SHP77 (cell line): ENCODE measurements around the gene UBASH3A.
A peak's percentile ranks its signal among the peaks of the same experiment; 100 is the strongest.

Experiments used
- DNase-seq, 2 experiments: peaks; one replicate each; lab custom pipeline; 2025; lab: John Stamatoyannopoulos, UW

UBASH3A gene

GRCh38 chr21:42430521-42430920 is 26.8 kb downstream of the UBASH3A start:
- no peak for DNase-seq

DNA sequence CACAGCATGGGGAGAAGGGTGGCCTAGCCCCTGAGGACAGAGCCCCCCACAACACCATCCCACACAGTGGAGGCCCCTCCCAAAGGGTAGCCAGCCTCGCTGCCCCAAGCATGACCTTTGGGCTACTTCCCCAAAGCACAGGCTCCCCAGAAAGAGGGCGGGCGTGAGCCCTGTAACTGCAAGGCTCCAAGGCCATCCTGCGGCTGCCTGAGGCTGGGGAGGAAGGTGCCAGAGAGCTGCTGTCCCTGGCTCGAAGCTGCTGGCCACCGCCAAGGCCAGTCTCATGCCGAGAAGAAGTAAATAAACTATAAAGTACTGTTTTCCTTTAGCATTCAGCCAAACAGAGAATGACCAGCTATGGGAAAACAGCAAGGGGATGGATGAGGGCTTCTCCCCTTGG is 27.5 kb downstream of the UBASH3A start:
- DNase-seq: no peak

DNA sequence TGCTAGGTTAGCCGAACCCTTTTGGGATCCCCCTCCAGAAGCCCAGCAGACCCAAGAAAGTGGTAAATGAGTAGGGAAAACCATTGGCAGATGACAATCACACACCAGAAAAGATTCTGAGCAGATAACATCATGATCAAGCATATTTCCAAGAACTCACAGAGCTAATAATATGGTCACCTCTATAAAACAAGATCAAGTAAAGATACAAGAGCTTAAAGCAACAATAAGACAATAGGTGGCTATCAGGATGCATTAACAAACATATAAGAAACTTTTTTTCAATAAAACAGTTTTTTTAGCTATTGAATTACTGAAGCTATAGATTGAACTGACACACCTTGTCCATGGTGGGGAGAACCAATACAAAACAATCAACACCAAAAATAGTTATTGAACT is 29.0 kb downstream of the UBASH3A start:
- DNase-seq: no peak

DNA sequence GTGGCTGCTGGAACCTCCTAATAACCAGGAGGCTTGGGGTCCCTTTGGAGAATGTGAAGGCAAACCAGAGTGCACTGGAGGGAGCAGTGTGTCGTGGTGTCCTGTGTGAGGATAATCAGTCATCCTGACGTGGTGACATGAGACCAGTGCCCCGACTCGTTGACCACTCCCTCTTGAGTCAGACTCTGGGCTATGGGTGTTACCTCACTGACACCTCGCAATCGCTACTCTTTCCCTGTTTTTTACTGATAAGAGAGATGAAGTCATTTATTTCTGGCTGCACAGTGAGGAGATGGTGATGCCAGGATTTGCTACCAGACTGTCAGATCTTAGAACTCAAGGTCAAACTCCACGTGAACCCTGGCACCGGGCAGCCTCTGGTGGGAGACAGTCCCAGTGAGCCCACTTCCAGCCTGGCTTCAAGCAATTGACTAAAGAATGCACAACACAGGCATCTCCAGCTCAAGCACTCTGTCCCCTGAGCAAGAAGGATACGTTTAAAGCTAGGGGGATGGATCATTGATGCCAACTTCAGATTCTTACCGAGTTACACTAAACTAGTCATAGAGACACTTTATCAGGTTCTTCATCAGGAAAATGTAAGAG is 30.3 kb downstream of the UBASH3A start:
- no peak for DNase-seq

DNA sequence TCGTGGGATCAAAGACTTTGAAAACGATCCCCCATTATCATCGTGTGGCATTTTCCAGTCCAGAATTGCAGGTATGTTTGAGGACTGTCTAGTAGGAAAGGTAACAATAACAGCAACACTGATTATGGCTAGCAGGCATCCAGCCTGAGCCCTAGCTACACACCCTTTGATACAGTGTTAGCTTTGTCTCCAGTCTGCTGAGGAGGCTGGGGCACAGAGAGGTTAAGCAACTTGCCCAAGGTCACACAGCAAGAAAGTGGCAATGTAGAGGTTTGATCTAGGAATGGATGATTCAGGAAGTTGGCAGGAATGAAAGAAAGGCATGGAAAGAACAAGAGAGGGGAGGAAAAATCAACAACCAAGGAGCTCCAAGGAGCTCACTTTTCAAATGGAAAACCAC is 31.2 kb downstream of the UBASH3A start:
- DNase-seq: no peak

DNA sequence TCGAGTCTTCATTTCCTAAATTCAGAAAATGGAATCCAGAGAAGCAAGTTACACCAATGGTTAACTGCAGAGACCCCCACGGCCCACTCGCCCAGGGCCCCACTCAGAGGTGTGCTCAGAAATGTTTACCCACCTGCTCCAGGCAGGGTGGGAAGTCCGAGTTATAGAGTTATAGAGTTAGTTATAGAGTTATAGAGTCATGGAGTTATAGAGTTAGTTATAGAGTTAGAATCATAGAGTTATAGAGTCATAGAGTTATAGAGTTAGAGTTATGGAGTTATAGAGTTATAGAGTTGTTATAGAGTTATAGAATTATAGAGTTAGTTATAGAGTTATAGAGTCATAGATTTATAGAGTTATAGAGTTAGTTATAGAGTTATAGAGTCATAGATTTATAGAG is 31.7 kb downstream of the UBASH3A start:
- no peak for DNase-seq

DNA sequence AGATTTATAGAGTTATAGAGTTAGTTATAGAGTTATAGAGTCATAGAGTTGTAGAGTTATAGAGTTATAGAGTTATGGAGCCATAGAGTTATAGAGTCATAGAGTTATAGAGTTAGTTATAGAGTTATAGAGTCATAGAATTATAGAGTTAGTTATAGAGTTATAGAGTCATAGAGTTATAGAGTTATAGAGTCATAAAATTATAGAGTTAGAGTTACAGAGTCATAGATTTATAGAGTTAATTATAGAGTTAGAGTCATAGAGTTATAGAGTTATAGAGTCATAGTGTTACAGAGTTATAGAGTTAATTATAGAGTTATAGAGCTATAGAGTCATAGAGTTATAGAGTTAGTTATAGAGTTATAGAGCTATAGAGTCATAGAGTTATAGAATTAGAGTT is 32.1 kb downstream of the UBASH3A start:
- no peak for DNase-seq

DNA sequence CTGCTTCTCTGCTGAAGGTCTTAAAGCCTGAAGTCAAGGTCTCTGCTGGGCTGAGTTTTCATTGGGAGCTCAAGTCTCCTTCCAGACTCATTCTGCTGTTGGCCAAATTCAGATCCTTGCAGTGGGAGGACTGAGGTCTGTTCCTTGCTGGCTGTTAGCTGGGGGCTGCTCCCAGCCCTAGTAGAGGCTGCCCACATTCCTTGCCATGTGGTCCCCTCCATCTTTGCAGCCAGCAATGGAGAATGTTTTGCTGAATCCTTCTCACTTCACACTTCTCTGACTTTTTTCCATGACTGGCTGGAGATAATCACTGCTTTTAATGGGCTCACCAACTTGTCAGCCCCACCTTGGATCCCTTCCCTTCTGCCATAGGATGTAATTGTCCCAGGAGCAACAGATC is 33.2 kb downstream of the UBASH3A start:
- DNase-seq: no peak

GRCh38 chr21:42437786-42438185 is 34.1 kb downstream of the UBASH3A start:
- no peak for DNase-seq

DNA sequence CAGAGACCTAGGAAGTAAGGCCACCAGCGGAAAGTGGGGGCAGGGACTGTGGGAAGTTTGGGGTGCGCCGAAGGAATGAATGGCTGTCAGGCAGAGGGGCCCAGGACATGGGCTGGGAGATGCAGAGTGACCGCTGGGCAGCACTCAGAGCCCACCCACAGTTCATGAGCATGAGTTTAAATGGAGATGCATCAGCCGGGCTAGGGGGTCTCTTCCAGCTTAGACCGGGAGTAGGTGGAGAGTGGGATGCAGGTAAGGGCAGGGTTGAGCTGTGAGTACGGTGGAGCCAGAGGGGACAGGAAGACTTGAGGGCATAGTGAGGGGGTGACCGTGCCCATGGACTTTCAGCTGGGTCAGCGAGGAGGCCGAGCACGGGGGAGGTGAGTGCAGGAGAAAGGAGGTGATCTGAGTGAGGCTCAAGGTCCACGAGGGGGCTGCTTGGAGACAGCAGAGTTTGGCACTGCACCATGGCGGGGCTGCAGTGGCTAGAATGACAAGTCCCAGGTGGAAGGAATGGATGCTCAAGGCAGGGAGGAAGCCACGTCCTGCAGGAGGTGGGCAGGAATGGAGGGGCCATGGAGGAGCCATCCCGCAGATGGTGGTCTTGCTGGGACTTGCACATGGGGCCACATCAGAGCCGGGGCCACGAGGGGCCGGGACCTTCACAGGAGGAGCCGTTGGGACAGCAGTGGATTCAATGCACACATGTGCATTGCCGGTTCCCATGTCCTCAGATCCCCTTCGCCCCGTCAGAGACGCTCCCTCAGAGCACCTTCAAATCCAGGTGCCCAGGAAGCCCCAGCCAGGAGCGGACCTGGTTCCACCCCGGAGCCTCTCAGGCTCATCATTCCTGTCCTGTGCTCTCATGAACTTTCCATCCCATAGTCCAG is 34.9 kb downstream of the UBASH3A start:
- no peak for DNase-seq

DNA sequence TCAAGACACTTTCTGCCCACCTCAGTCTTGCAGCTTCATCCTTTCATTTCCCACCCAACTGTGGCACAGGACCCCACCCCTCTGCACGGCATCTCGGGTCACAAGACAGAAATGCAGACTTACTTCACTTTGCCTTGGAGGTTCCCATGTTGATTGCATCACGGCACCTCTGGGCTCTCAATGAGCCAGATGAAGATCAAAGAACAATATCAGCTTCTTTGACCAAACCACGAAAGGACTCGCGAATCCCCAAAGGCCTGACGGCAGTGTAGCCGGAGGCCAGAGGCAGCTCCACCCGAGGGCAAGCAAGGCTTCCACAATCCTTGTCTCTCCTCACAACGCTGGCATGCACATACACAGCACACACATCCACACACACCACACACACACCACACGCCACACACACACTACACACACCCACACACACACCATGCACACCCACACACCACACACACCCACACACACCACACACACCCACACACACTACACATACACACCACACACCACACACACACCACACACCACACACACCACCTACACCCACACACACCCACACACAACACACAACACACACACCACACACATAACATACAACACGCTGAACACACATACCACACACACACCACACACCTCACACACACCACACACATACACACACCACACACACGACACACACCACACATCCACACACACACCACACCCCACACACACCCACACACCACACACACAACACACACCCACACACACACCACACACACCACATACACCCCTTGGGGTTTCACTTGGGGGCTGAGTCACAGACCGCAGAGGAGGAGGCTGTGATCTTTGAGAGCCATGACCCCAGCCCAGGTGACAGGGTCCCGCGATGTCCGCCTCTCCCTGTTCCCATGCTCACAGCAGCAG is 35.8 kb downstream of the UBASH3A start:
- DNase-seq: no peak

DNA sequence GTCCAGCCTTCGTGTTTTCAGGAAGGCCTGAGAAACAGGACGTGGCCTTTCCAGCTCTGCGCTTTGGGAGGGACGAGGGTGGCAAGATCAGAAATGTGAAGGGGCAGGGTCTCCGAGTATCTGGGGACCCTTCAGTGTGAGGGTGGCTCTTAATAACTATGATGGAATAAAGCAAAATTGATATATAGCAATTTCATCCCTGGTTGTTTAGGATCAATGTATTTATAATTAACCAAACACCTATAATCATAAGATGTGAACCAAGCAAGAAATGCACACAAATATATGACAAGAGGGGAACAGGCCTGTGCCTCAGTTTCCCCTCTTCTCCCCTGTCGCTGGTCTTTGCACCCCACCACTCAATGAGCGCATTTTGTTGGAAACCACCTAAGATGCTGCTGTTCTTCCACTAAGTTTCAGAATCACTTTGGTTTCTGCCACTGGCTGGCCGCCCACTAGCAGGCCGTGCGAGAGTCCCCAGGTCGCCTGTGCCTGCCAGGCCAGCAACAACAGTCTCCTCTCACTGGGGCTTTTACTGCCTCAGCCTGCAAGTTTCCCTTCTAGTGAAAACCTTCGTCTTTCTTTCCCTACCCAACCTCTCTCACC is 36.6 kb downstream of the UBASH3A start:
- DNase-seq: no peak

- no peak for DNase-seq
Measured at GRCh38 chr21:42441963-42442362, 38.3 kb downstream of the UBASH3A start.

DNA sequence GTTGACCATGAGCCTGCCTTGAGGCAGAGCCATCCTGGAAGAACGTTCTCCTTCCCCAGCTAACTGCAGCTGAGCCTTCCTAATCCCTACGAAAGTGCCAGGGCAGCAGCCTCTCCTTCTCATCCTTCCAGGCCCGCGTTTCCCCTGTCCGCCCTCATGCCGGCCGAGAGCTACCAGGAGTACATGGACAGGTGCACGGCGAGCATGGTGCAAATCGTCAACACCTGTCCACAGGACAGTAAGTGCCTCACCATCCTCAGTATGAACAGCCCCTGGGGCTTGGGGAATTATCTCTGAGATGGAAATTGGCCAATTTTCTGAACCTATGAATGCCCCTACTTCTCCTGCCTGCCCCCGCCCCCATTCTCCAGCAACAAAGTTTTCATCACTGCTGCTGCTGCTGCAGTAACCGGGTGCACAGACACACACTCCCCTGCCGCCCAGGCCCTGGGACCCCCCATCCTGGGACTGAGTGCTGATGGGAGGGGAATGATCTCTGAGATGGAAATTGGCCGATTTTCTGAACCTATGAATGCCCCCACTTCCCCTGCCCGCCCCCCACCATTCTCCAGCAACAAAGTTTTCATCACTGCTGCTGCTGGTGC is 39.6 kb downstream of the UBASH3A start:
- no peak for DNase-seq

GRCh38 chr21:42443876-42444744 is 40.4 kb downstream of the UBASH3A start:
- no peak for DNase-seq

- no peak for DNase-seq
Measured at GRCh38 chr21:42444745-42445059, 41.0 kb downstream of the UBASH3A start.

GRCh38 chr21:42445311-42445710 is 41.6 kb downstream of the UBASH3A start:
- DNase-seq: no peak

GRCh38 chr21:42446531-42446930 is 42.8 kb downstream of the UBASH3A start:
- no peak for DNase-seq

DNA sequence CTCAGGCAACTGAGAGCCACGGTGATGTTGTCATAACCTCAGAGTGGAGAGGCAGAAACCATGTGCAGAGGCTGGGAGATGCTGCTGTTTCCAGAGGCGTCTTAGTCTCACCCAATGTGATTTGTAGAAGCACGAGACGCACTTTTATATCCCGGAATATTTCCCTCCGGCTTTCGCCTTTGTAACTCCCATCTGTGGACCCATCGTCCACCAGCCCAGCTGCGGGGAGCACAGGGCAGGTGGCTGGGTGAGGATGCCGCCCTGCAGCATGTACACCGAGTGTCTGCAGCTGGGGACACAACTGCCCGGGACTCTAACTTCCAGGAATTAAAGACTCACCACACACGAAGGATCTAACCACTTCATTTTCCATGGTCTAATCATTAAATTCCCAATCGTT is 43.5 kb downstream of the UBASH3A start:
- peak in 1 of 2 experiments; percentile 22 for DNase-seq

GRCh38 chr21:42447732-42448131 is 44.0 kb downstream of the UBASH3A start:
- no peak for DNase-seq

DNA sequence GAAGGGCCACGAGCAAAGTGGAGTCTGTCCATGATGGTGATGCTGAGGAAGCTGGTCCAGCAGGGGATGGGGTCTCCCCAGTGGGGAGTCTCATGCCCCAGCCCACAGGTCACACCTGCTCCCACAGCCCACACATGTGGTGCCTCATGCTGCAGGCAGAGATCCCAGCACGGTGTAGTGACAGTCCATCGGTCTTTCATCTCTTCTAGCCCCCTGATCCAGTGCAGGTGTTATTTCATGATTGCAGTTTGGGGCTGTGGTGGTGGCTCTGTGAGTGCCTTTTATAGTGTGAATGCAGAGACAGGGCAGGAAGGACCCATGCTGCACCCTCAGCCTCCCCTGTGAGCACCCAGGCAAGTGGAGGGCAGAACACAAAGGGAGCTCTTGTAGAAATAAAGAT is 45.0 kb downstream of the UBASH3A start:
- no peak for DNase-seq
